Ishikawa (cell line): ENCODE results near the gene VCP.

Source experiments
- TAF1 ChIP-seq: IDR thresholded peaks from 2 replicates; pipeline ENCODE4 v1.6.1; 2012; ENCODE audit warnings: low read depth, mild to moderate bottlenecking
- YY1 ChIP-seq: IDR thresholded peaks from 2 replicates; pipeline ENCODE4 v1.6.1; 2012; ENCODE audit warnings: low read depth
- TF ChIP-seq, protein P1 (sequence below): IDR thresholded peaks from 2 replicates; pipeline ENCODE4 v1.6.1; 2012
- TF ChIP-seq, protein P2 (sequence below): IDR thresholded peaks from 2 replicates; pipeline ENCODE4 v1.6.1; 2012; ENCODE audit warnings: low read depth, mild to moderate bottlenecking

DNA sequence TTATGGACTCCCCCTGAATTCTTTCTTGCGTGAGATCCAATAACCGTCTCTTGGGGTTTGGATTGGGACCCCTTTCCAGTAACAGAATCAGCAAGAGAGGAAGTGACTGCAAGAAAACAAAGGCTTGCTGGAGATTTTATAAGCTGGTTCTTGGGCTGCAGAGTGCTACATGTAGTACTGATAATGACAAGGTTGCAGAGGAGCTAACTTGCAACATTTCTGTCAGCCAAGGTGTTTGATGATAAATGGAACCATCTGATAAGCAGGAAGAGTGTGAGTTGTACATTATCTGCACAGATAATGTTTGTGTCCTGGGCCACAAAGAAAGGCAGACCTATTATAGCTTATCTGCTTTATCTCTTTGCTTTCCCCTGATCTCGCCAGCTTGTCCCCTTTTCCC, 45.8 kb downstream of the VCP start:
- TF ChIP-seq, protein P1, sequence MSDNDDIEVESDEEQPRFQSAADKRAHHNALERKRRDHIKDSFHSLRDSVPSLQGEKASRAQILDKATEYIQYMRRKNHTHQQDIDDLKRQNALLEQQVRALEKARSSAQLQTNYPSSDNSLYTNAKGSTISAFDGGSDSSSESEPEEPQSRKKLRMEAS, result no peak
- TF ChIP-seq, protein P2, sequence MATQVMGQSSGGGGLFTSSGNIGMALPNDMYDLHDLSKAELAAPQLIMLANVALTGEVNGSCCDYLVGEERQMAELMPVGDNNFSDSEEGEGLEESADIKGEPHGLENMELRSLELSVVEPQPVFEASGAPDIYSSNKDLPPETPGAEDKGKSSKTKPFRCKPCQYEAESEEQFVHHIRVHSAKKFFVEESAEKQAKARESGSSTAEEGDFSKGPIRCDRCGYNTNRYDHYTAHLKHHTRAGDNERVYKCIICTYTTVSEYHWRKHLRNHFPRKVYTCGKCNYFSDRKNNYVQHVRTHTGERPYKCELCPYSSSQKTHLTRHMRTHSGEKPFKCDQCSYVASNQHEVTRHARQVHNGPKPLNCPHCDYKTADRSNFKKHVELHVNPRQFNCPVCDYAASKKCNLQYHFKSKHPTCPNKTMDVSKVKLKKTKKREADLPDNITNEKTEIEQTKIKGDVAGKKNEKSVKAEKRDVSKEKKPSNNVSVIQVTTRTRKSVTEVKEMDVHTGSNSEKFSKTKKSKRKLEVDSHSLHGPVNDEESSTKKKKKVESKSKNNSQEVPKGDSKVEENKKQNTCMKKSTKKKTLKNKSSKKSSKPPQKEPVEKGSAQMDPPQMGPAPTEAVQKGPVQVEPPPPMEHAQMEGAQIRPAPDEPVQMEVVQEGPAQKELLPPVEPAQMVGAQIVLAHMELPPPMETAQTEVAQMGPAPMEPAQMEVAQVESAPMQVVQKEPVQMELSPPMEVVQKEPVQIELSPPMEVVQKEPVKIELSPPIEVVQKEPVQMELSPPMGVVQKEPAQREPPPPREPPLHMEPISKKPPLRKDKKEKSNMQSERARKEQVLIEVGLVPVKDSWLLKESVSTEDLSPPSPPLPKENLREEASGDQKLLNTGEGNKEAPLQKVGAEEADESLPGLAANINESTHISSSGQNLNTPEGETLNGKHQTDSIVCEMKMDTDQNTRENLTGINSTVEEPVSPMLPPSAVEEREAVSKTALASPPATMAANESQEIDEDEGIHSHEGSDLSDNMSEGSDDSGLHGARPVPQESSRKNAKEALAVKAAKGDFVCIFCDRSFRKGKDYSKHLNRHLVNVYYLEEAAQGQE, result no peak
- TF ChIP-seq TAF1 (no peak), YY1 (no peak)
